T-helper 17 cell (primary cell): ENCODE results near the gene SNX18. TPM values are rescaled to one million over a fixed set of nuclear protein-coding genes. Genes with fewer than 3 reads are reported as not detected.

ENCODE experiments used
- ATAC-seq: fragments of 150-1000 bp; cut with Tn5 transposase; 2 replicates; pipeline ENCODE4 v1.10.0; 2021; ENCODE audit warnings: mild to moderate bottlenecking, moderate library complexity
- DNase-seq, 3 donors: peaks; one replicate each; pipeline versions ENCODE4 v3.0.0 to v3.0.0-alpha.2; 2020 to 2021
- H3K9me3 ChIP-seq: one replicate; pipeline ENCODE4 v1.7.0; 2013; ENCODE audit warnings: low read length, mild to moderate bottlenecking; ENCODE audit not compliant: control insufficient read depth, poor library complexity, severe bottlenecking
- H3K27ac Mint-ChIP-seq: one replicate; pipeline ENCODE4 v1.8.0; 2022; ENCODE audit warnings: mild to moderate bottlenecking, moderate library complexity, mixed read lengths
- H3K27me3 Mint-ChIP-seq: one replicate; pipeline ENCODE4 v1.8.0; 2022; ENCODE audit warnings: mixed read lengths
- H3K36me3 Mint-ChIP-seq: one replicate; pipeline ENCODE4 v1.8.0; 2022; ENCODE audit warnings: low read depth, mixed read lengths
- H3K4me1 Mint-ChIP-seq: one replicate; pipeline ENCODE4 v1.8.0; 2022; ENCODE audit warnings: mild to moderate bottlenecking, mixed read lengths
- H3K4me3 Mint-ChIP-seq: one replicate; pipeline ENCODE4 v1.8.0; 2022; ENCODE audit warnings: mild to moderate bottlenecking, moderate library complexity, mixed read lengths
- total RNA-seq, 4 donors: library from RNA in 2 of 4; stranded (reverse) in 2 of 4; gene quantifications; one replicate each; pipeline ENCODE4 v1.2.3 and lab custom pipeline; 2022 to 2026

SNX18 gene
- total RNA-seq, 2 donors from 2014 or later, result 11.2 to 13.3 TPM

DNA sequence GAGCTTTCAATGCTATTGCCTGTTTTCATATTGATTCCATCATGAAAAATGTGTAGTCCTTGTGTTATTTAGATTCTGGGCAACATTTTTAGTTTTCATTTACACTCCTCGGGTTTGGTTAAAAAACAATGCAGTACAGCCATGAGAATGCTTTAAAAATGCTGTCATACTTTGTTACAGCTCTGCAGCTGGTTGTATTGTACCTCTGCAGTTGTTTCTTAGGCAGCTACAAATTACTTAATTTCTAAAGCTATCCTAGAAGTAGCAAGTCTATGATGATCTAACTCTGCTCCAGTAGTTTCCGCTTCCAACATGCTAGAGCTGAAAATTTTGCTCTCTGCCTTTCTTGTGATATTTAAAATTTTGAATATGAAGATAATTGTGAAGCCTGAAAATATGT, 20.2 kb downstream of the SNX18 start:
- H3K36me3 Mint-ChIP-seq, result no peaks in the 10 kb centered on the region
- H3K4me1 Mint-ChIP-seq, result peaks cover 28% of the 10 kb centered on the region
- no peaks in the 10 kb centered on the region for H3K9me3 ChIP-seq
- no peak overlapping the region for H3K4me3 Mint-ChIP-seq
- no peak for ATAC-seq
- no peak for DNase-seq
- H3K27me3 Mint-ChIP-seq, result no peaks in the 10 kb centered on the region
- H3K27ac Mint-ChIP-seq, result no peak overlapping the region

DNA sequence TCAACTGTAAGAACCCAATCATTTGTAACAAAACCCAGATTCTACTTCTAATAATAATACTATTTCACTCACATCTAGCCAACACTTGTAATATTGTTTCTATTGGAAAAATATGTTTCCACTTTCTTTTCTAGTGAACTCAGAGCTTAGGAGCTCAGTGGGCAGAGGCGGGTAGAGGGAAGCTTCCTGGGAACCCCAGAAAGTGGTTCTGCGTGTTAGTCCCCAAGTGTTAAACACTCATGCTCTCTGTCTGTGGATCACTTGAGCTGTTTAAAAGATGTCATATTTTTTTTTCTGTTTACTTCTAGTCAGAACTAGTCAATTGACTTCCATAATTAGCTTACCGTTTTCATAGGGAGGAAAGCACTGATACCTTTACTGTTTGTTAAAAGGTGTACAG, 20.6 kb downstream of the SNX18 start:
- H3K27ac Mint-ChIP-seq, result no peak overlapping the region

DNA sequence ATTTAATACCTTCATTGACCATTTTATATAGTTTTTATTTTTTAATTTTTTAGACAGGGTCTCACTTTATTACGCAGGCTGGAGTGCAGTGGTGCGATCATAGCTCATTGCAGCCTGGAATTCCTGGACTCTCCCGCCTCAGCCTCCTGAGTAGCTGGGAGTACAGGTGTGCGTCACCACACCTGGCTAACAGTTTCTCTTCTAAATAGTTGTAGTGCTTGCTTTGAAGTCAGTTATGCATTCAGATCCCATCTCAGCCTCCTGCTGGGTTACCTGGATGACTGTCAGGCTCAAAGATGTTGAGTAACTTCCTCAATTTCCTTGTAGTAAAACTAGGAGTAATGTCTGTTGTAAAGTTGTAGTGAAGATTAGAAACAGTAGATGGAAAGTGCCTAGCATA, 21.4 kb downstream of the SNX18 start:
- no peak overlapping the region for H3K4me3 Mint-ChIP-seq
- no peak overlapping the region for H3K27ac Mint-ChIP-seq
- DNase-seq (no peak), ATAC-seq (no peak)
- H3K9me3 ChIP-seq, result no peaks in the 10 kb centered on the region
- peaks cover 22% of the 10 kb centered on the region for H3K4me1 Mint-ChIP-seq
- H3K27me3 Mint-ChIP-seq, result no peaks in the 10 kb centered on the region
- no peaks in the 10 kb centered on the region for H3K36me3 Mint-ChIP-seq

More for the DNA sequence above, 20.6 kb downstream of the SNX18 start:
- H3K27me3 Mint-ChIP-seq, result no peaks in the 10 kb centered on the region
- H3K4me3 Mint-ChIP-seq, result no peak overlapping the region
- DNase-seq (no peak), ATAC-seq (no peak)
- peaks cover 28% of the 10 kb centered on the region for H3K4me1 Mint-ChIP-seq
- no peaks in the 10 kb centered on the region for H3K36me3 Mint-ChIP-seq
- no peaks in the 10 kb centered on the region for H3K9me3 ChIP-seq

DNA sequence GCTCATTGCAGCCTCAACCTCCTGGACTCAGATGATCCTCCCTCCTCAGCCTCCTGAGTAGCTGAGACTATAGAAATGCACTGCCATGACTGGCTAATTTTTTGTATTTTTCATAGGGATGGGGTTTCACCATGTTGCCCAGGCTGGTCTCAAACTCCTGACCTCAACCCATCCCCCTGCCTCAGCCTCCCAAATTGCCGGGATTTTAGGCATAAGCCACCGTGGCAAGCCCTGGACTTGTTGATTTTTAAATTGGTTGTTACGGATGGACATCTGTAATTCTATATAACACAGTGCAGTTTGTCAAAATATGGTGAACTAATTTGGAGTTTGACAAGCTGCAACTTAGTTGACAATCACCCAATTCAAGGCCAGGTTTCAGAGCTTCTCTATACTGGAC, 22.7 kb downstream of the SNX18 start:
- no peaks in the 10 kb centered on the region for H3K9me3 ChIP-seq
- DNase-seq (no peak), ATAC-seq (no peak)
- no peaks in the 10 kb centered on the region for H3K27me3 Mint-ChIP-seq
- no peak overlapping the region for H3K4me3 Mint-ChIP-seq
- H3K36me3 Mint-ChIP-seq, result no peaks in the 10 kb centered on the region
- H3K4me1 Mint-ChIP-seq, result peaks cover 22% of the 10 kb centered on the region
- H3K27ac Mint-ChIP-seq, result no peak overlapping the region

DNA sequence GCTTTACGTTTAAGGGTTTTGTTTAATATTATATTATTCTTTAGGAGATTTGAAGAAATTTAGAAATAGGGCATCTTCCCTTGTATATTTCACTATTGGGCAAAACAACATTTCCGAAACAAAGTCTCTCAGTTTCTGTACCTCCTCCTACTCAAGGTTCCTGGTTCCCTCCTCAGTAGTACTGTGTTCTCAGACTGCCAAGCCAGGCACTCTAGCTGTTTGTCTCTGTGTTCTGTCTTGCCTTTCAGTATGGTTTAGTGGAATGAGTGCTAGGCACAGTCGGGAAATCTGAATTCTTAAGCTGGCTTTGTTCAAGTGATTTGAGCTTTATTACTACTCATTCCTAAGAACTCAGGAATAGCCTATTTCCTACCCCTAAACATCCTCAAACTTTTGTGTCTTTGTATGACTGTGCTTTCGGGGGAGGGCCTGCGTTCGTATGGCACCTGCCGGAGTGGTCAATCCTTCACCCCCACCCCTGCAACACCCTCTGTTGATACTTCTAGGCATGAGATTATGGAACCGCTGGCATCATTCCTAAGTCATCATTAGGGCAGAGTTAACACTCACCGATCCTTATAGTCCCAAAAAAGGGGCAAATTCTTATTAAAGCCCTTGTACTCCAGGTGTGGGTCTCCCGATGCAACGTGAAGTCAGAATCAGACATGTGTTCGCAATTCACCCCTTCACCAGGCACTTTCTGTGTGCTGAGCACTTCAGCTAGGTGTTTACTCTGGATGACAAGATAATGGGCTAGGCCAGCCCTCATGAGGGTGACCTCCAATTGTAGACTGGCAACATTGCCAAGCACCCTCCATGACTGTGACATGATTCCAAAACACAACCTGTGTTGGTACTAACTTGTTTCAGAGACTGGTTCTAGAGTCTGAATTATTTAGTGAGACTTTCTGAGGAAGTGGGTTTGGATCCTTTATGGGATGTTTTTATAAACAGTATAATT, 24.5 kb downstream of the SNX18 start:
- Mint-ChIP-seq H3K27me3 (no peaks in the 10 kb centered on the region), H3K27ac (peak overlapping the region; percentile 14), H3K4me1 (peaks cover 19% of the 10 kb centered on the region), H3K4me3 (no peak overlapping the region), H3K36me3 (no peaks in the 10 kb centered on the region)
- no peaks in the 10 kb centered on the region for H3K9me3 ChIP-seq
- ATAC-seq (no peak), DNase-seq (no peak)

DNA sequence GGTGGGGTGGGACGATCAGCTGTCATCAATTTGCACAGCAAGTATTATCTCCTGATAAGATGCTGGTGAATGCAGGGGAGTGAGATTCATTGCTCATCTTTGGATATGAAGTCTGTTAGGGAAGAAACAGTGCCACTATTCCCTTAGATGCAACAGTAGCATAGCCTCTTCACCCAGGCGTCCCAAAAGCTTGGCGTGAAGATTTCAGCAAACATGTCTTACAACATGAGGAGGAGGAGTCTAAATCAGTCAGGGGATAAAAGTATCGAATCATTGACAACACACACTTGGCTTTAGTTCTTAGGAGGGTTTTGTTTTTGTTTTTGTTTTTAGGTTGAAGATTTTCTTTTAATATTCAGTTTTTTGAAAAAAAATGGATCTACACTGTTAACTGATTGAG, 26.5 kb downstream of the SNX18 start:
- Mint-ChIP-seq H3K27ac (no peak overlapping the region), H3K27me3 (no peaks in the 10 kb centered on the region), H3K36me3 (peaks cover 2% of the 10 kb centered on the region), H3K4me1 (peaks cover 15% of the 10 kb centered on the region), H3K4me3 (no peak overlapping the region)
- ATAC-seq, result no peak
- DNase-seq, result no peak
- no peaks in the 10 kb centered on the region for H3K9me3 ChIP-seq

DNA sequence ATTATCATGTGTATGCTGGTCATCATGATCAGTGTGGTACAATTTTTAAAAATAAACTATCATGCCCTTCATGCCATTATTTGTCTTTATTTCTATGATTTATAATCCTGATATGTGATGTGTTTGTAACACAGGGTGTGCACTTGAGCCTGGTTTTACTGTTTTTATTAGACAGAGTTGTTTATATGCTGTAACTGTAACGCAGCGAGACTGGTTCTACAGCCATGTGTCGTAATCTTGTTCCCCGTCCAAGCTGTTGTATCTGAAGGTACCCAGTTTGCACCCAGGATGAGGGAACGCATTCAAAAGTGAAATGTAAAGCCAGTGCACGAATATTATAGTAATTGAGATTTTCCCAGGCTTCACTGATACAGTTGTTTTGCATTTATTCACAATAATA, 28.2 kb downstream of the SNX18 start:
- DNase-seq (no peak), ATAC-seq (no peak)
- H3K9me3 ChIP-seq, result no peaks in the 10 kb centered on the region
- Mint-ChIP-seq H3K4me1 (peaks cover 13% of the 10 kb centered on the region), H3K27ac (no peak overlapping the region), H3K36me3 (peaks cover 2% of the 10 kb centered on the region), H3K27me3 (no peaks in the 10 kb centered on the region), H3K4me3 (no peak overlapping the region)

DNA sequence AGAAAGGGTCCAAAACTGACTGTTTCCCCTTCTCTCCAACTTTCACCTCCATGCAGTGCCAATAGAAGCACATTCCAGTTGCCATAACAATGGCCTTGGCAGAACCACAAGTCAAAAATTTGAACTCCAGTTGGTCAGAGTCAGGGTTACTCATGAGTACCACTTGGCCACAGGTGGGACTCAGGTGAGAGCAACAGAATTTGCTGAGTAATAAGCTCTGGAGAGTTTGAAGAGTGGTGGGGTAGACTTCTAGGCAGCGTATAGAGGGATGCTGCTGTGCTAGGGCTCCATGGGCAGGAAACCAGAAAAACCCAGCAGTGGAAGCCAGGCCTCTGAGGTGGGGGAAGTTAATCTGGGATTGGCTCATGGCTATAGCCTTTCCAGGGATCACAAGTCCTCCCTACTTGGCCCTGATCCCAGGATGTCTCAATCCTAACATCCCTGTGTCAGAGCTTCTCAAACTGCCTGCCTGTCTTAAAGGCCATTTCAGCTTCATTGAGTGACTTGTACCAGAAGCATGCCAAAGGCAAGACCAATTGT, 30.2 kb downstream of the SNX18 start:
- no peaks in the 10 kb centered on the region for H3K27me3 Mint-ChIP-seq
- ATAC-seq (no peak), DNase-seq (no peak)
- peaks cover 6% of the 10 kb centered on the region for H3K4me1 Mint-ChIP-seq
- no peaks in the 10 kb centered on the region for H3K9me3 ChIP-seq
- no peak overlapping the region for H3K27ac Mint-ChIP-seq
- no peak overlapping the region for H3K4me3 Mint-ChIP-seq
- H3K36me3 Mint-ChIP-seq, result peaks cover 2% of the 10 kb centered on the region

DNA sequence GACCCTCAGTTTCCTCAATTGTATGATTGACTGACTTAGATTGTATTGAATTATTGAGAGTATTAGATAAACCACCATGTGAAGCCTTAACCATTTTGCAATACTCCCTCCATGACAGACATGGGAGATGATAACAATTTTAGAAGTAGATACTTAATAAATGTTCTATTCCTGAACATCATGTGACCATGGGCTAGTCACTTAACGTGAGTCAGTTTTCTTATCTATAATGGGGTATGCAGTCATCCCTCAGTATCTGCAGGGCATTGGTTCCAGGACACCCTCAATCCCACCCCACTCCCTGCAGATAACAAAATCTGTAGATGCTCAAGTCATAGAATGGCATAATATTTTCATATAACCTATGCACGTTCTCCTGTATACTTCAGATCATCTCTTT, 31.0 kb downstream of the SNX18 start:
- H3K27me3 Mint-ChIP-seq, result no peaks in the 10 kb centered on the region
- H3K4me3 Mint-ChIP-seq, result no peak overlapping the region
- H3K4me1 Mint-ChIP-seq, result peaks cover 6% of the 10 kb centered on the region
- no peaks in the 10 kb centered on the region for H3K9me3 ChIP-seq
- H3K36me3 Mint-ChIP-seq, result peaks cover 2% of the 10 kb centered on the region
- no peak overlapping the region for H3K27ac Mint-ChIP-seq
- DNase-seq, result no peak
- ATAC-seq, result no peak

DNA sequence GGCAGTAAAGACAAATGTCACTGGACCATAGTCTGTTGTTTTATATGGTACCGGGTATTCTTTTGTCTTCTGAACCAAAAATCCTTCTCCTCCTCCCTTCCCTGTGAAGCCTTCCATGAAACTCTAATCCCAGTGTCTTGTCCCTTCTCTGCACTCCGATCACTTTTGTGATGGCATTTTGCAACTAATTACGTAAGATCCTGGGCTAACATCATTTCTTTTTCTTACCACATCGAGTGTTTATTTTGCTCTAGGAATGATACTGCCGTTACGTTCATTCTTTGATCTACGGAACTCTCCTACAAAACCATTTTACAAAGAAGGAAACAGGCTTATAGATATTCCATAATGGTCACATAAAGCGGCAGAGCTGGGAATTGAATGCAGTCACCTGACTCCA, 33.7 kb downstream of the SNX18 start:
- Mint-ChIP-seq H3K4me3 (no peak overlapping the region), H3K27me3 (no peaks in the 10 kb centered on the region), H3K27ac (no peak overlapping the region), H3K4me1 (peaks cover 6% of the 10 kb centered on the region), H3K36me3 (peaks cover 2% of the 10 kb centered on the region)
- H3K9me3 ChIP-seq, result no peaks in the 10 kb centered on the region
- ATAC-seq (no peak), DNase-seq (no peak)

DNA sequence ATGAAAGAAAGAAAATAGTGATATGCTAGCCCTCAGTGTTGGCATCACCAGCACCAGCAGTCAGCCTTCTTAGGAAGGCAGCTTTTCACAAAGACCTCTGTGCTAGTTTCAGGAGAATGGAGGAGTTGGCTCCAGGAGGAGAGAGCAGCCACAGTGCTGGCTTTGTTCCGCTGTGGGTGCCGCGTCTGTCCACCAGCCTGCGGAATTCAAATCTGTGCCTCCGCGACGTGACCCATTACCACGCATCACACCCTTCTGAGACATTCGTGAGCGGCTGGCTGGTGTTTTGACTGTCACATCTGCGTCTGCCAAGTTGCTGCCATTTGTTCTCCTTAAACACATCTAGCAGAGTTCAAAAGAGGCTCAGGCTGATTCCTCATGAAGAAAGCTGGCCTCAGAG, 34.4 kb downstream of the SNX18 start:
- no peaks in the 10 kb centered on the region for H3K9me3 ChIP-seq
- ATAC-seq (no peak), DNase-seq (no peak)
- Mint-ChIP-seq H3K4me1 (peaks cover 6% of the 10 kb centered on the region), H3K27ac (no peak overlapping the region), H3K27me3 (no peaks in the 10 kb centered on the region), H3K36me3 (peaks cover 2% of the 10 kb centered on the region), H3K4me3 (no peak overlapping the region)

DNA sequence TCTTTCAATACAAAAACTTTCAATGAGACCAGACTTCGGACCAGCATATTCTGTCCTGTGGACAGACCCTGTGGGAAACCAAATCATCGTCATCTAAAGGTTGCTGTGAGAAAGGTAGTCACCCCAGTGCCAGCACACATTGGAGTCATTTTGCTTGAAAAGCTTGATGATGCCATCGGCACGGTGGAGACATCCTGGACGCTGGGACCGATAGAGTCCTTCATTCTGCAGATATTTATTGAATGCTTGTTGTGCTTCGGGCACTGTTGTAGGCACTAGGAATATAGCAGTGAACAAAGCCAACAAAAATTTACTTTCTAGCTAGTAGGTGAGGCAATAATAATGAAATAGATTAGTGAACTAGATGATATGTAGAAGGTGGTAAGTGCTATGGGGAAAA, 34.9 kb downstream of the SNX18 start:
- Mint-ChIP-seq H3K36me3 (peaks cover 2% of the 10 kb centered on the region), H3K4me1 (peaks cover 6% of the 10 kb centered on the region), H3K27ac (no peak overlapping the region), H3K27me3 (no peaks in the 10 kb centered on the region), H3K4me3 (no peak overlapping the region)
- no peak for ATAC-seq
- no peak for DNase-seq
- H3K9me3 ChIP-seq, result no peaks in the 10 kb centered on the region

DNA sequence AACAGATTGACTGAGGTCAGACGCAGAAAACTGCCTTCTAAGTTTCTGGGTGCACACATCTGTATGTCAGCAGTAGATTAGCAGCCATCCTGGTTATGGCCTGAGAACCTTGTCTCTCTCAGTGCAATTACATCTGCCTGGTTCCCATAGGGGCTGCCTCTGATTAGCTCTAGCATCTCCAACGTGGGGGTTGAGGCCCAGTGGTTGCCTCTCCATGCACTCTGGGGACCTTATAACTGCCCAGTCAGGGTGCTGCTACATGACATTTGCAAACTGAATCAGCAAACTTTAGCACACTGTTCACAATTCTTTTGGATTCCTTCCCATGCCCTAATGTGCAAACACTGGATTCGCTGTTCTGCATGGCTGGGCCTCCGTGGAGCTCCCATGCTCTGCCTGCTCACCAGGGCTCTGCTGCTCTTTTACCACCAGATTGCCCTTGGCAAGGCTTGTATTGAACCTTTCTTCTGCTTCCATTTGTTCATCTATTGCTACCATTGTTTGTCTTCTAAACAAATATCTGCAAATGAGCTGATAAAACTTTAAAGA, 36.2 kb downstream of the SNX18 start:
- Mint-ChIP-seq H3K36me3 (peaks cover 2% of the 10 kb centered on the region), H3K27ac (no peak overlapping the region), H3K4me1 (peaks cover 6% of the 10 kb centered on the region), H3K27me3 (no peaks in the 10 kb centered on the region), H3K4me3 (no peak overlapping the region)
- ATAC-seq (no peak), DNase-seq (no peak)
- H3K9me3 ChIP-seq, result no peaks in the 10 kb centered on the region
